Measurements from ENCODE around the gene POLR3K.
A peak's percentile ranks its signal among the peaks of the same experiment; 100 is the strongest.

The POLR3K gene

DNA sequence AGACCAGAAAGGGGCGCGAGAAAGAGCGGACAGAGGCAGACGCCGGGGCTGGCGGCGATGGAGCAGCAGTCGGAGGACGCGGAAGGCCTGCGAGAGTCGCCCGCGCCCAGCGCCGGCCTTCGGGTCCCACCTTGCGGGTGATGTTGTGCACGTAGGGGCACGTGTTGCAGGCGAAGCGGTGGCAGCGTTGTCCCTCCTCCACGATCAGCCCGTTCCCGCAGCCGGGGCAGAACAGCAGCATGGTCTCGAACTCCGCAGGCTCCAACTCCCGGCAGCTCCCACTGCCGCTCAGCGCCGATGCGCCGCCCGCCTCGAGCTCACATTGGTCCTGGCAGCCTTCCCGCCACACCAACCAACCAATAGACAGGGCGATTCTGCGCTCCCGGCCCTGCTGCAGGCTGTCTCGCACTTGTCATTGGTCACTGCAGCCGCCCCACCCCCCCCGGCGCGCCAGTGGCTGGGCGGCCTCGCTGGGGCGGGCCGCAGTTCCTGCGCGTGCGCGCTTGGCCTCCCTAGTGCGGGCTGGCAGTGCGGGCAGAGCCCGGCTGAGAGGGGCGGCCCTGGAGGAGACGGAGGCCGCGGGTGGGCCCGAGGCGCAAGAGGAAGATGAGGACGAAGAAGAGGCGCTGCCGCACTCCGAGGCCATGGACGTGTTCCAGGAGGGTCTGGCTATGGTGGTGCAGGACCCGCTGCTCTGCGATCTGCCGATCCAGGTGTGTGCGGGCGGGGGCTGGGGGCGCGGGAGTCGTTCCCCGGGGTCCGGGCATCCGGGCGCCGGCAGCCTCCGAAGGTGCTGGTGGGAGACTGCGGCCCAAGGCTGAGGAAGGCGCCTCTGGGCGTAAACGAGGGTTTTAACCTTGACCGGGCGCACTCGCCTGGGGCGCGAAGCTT, at the start of gene POLR3K, which contains the start of gene SNRNP25:
TSS of gene POLR3K (minus strand) at position 263 of the 891 bp plus-strand sequence. CDS start at position 241, 22 bp downstream.
TSS of gene SNRNP25 (plus strand) at position 483 of the 891 bp plus-strand sequence. CDS start at position 672, 189 bp downstream.
- DNase-seq, result peak; percentile 96

GRCh38 chr16:102060-102855, 48.9 kb upstream of the POLR3K start:
- no peak for DNase-seq

- no peak for DNase-seq
Measured at GRCh38 chr16:101586-101985, 48.2 kb upstream of the POLR3K start.

- DNase-seq, result no peak
Measured at GRCh38 chr16:100989-101388, 47.6 kb upstream of the POLR3K start.

DNA sequence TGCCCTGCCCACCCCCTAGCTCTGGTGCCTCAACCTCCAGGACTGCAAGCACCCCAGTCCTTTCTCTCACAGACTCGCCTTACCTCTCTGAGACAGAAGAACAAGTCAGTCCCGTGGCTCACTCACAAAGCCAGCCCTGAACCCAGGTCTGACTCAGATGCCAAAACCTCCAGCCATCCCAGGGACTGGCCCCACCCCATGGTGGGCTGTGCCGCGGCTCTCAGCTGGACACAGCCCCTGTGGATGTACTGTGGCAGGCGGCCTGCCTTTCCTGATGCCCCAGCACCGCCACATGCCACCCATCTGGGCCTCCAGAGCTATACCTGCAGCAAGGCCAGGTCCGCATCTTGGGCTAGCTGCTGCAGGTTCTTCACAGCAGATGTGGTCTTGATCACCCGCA, 44.4 kb upstream of the POLR3K start:
- no peak for DNase-seq

- DNase-seq, result peak; percentile 48
Measured at GRCh38 chr16:96935-97381, 43.5 kb upstream of the POLR3K start.

GRCh38 chr16:94918-95265, 41.5 kb upstream of the POLR3K start:
- no peak for DNase-seq

DNA sequence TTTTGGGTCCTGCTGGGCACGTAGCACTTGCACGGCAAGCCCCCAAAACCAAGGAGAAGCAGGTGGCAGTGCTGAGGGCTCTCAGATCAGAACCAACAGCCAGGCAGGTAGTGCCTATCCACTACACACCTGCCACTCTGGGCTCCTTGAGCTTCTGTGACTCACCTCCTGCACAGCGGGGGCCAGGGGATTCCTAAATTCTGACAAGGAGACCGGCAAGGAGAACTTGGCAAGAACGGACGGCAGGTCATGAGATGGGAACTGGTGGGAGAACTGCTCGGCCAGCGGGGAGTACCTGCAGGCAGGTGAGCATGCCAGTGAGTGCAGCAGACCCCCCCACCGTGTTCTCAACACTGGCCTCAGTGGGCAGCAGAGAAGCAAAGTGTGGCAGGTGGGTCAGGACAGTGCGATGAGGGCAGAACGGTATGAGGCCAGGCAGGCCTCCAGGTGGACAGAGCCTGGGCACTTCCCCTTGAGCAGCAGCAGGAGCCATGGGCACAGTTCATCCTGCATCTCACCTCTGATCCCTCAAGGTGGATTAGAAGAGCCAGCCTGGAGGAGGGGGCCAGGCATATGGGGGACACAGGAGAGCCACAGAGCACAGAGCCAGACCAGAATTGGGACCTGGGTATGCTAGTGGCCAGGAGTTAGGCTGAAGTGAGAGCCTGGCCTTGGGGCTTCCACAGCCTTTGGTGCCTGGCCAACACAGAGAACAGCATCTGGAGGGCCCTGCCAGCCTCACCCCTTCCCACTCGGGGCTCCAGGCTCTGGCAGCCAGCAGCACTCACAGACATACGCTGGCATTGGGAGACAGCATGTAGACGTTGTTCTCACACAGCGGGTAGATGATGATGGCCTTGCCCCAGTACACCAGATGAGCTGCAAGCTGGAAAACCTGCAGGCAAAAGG, 39.3 kb upstream of the POLR3K start:
- DNase-seq, result no peak

DNA sequence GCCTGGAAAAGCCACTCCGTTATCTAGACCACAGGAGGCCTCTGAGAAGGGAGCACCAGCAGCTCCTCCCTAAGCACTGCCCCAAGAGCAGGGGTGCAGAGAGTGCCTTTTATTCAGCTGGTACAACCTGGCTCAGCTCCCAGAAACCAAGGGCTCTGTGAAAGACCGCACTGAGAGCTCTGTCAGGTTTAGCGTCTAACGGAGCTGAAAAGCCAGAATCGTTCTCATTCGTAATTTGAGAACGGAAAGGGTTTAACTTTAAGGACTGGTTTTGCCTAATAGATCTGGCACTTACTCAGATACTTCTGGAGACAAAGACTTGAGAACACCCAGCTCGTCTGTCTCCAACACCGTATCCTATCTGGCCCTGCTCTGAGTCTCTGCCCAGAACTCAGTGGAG, 38.1 kb upstream of the POLR3K start:
- DNase-seq, result no peak

GRCh38 chr16:89391-90302, 36.2 kb upstream of the POLR3K start:
- no peak for DNase-seq

GRCh38 chr16:88613-89012, 35.2 kb upstream of the POLR3K start:
- no peak for DNase-seq

GRCh38 chr16:86483-86952, 33.1 kb upstream of the POLR3K start:
- no peak for DNase-seq

DNA sequence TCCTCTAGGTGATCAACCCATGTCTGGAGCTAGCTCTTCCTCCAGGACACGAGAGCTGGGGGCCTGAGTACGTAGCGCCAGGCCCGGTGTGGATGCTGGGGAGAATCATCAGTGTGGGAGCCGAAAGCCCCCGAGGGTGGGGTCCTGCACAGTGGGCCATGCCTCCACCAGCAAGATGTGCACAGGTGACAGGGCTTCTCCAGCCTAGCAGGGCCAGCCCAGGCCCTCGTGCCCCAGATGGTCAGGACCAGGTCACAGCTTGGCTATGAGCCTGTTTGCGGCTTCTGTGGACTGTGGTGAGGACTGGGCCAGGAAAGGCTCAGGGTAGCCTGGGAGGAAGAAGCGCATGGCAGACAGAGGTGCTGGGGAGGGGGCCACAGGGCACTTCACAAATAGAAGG, 32.5 kb upstream of the POLR3K start:
- DNase-seq, result no peak

- no peak for DNase-seq
Measured at GRCh38 chr16:85407-85782, 32.0 kb upstream of the POLR3K start.

DNA sequence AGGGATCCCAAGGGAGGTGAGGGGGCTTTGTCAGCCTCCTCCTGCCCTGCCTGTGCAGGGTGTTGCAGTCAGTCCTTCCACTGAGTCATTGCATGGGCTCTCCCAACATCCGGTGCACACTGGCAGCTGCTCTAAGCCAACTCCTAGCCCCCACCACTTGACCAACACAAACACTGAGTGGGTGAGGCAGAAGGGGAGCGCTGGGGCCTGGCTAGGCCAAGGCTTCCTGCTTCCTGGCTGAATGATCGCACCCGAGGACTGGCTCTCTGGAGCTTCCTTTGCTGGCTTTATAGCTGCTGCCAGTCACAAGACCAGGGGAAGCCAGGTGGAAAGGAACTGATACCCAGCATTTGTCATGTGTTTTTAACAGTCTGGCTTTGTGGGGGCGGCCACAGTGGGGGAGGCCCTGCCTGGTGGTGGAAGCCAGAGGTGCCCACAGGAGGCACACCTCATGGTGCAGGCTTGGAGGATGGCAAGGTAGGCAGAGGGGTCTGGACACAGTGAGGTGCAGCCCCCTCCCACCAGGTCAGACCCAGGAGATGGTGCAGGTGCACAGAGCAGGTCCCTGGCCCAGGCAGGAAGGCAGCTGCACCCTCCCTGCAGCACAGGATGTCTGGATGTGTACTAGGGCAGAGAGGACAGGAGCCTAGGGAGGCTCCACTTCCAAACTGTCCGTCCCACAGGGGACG, 31.5 kb upstream of the POLR3K start:
- no peak for DNase-seq

DNA sequence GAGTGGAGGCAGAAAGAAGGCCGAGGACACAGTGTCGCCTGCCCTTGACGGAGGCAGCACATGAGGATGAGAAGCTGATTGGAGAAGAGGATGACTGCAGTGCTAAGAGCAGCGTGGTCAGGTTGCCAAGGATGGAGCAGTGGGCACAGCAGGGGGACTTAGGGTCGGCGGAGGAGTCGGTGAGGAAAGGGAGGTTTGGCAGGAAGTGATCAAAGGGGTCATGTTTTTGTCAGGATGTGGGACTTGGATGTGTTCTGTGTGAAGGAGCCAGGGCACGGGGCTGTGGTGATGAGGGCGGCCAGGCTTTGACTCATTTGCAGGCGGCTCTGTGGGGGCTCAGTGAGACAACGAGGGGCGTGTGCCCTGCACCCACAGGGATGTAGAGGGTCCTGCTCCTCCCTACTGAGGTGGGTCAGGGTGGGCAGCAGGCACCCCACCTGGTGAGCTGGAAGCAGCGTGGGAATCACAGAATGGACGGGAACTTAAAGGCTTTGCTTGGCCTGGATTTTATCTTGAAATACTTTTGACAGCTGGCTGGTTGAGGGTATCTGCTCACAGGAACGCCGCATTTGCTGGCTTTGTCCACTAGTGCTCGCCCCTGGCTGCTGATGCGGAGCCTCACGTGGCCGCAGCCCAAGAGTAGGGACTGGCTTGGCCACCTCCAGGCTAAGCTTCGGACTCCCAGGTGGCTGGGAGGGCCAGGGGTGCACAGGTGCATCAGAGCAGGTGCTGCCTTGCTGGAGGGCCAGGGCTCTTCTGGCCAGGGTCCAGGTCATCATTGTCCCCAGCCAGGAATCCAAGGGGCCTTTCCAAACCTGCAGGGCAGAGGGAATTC, 30.6 kb upstream of the POLR3K start:
- no peak for DNase-seq

DNA sequence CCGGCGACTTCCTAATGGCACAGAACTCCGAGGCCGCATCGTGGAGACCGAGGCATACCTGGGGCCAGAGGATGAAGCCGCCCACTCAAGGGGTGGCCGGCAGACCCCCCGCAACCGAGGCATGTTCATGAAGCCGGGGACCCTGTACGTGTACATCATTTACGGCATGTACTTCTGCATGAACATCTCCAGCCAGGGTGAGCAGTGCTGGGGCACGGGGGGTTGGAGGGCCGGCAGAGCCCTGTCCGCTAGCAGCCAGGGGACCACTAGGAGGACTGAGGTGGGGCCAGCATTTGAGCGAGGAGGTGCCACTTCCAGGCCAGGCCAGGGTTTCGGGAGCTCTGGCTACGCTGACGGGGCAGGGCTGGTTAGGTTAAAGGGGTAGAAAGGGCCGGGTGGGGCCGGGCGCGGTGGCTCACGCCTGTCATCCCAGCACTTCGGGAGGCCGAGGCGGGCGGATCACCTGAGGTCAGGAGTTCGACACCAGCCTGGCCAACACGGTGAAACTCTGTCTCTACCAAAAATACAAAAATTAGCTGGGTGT, 29.7 kb upstream of the POLR3K start:
- no peak for DNase-seq

DNA sequence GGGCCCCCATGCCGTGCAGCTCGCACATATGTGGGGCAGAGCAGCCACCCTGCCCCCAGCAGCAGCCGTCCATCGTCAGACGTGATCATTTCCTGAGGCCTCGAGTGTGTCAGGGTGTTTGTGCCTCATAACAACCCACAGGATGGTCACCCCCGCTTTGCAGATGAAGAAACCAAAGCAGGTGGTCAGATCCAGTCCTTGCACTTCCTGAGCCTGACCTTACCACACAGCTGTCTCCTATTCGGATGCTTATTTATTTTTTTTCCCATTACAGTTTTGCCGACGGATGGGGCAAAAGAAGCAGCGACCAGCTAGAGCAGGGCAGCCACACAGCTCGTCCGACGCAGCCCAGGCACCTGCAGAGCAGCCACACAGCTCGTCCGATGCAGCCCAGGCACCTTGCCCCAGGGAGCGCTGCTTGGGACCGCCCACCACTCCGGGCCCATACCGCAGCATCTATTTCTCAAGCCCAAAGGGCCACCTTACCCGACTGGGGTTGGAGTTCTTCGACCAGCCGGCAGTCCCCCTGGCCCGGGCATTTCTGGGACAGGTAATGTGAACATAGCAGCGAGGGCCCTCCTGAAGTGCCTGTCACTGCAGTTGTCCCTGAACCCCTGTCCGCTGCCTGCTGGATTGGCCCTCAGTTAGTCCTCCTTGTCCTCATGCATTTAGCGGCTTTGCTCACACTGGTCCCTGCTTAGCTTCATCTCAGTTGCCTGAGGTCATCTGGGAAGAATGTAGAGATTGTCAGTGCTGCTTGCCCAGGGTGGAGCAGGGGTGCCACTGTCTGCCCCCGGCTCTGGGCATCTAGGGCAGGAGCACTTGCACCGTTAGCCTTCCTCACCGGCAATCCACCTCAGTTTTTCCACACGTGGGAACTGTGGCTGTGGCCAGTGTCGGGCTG, 26.0 kb upstream of the POLR3K start:
- no peak for DNase-seq

All from DMS 273 treated with DMSO at 0.1 percent for 48 hours (cell line).